ENCODE data around the gene SIPA1L3. TPM values are rescaled to one million over a fixed set of nuclear protein-coding genes. Genes with fewer than 3 reads are reported as not detected.

SIPA1L3 gene
- total RNA-seq, 1 donor, result 28.9 TPM

DNA sequence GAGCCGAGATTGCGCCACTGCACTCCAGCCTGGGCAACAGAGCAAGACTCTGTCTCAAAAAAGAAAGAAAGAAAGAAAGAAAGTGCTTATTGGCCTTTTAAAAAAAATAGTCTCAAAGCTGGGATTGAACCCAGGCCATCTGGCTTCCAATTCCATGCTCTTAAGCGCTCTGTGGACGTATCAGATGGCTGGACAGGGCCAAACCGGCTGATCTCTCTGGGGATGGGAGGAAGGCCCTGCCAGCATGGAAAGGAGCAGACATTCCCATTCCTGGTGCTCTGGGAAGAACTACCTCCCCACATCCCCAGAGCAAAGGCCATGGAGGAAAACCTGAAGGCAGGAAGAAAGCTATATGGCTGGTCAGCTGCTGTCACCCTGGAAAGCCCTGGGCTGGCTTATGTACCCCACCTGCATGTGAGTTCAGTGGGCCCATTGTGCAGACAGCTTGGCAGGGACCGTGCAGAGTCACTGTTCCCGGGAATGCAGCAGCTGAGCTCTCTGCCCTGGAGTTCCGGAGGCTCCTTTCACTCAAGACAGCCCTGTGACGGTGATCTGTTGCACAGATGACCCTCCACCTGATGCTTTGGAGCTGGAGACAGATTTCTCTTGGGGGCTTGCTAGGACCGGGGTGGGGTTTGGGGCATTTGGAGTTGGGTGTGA, 84.3 kb downstream of the SIPA1L3 start:
- DNase-seq (ENCODE audit: low read depth), result peak; percentile 71
- TF ChIP-seq, protein P1, sequence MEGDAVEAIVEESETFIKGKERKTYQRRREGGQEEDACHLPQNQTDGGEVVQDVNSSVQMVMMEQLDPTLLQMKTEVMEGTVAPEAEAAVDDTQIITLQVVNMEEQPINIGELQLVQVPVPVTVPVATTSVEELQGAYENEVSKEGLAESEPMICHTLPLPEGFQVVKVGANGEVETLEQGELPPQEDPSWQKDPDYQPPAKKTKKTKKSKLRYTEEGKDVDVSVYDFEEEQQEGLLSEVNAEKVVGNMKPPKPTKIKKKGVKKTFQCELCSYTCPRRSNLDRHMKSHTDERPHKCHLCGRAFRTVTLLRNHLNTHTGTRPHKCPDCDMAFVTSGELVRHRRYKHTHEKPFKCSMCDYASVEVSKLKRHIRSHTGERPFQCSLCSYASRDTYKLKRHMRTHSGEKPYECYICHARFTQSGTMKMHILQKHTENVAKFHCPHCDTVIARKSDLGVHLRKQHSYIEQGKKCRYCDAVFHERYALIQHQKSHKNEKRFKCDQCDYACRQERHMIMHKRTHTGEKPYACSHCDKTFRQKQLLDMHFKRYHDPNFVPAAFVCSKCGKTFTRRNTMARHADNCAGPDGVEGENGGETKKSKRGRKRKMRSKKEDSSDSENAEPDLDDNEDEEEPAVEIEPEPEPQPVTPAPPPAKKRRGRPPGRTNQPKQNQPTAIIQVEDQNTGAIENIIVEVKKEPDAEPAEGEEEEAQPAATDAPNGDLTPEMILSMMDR (IDR thresholded peaks at IDR 0.05; ENCODE audit: insufficient read depth, low read length), result no peak
- no peak overlapping the region for H3K4me3 ChIP-seq (ENCODE audit: low read depth, low read length)

- DNase-seq (ENCODE audit: low read depth), result no peak
- TF ChIP-seq, protein P1 (IDR thresholded peaks at IDR 0.05; ENCODE audit: insufficient read depth, low read length), result no peak
- H3K4me3 ChIP-seq (ENCODE audit: low read depth, low read length), result no peak overlapping the region
Observed at GRCh38 chr19:37991841-37992248, 84.8 kb downstream of the SIPA1L3 start.

DNA sequence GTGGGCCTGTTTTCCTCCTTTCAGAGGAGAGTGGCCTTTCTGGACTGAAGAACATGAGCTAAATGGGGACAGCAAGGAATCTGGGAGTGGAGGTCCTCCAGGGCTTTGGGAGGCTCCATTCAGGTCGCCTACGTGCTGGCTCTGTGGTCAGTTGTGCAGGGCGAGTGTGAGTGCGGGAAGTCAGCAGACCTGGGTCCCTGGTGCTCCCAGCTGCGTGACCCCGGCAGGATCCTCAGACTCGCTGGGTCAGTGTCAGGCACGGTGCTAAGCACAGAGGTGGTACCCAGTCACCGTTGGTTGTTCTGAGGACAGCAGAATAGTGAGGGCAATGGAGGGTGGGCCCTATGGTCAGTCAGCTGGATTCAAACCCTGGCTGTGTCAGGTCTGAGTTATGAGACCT, 85.8 kb downstream of the SIPA1L3 start:
- TF ChIP-seq, protein P1 (IDR thresholded peaks at IDR 0.05; ENCODE audit: insufficient read depth, low read length), result no peak
- H3K4me3 ChIP-seq (ENCODE audit: low read depth, low read length), result no peak overlapping the region
- no peak for DNase-seq (ENCODE audit: low read depth)

- no peak for DNase-seq (ENCODE audit: low read depth)
- no peak overlapping the region for H3K4me3 ChIP-seq (ENCODE audit: low read depth, low read length)
- TF ChIP-seq, protein P1 (IDR thresholded peaks at IDR 0.05; ENCODE audit: insufficient read depth, low read length), result no peak
Observed at GRCh38 chr19:37994823-37995130, 87.8 kb downstream of the SIPA1L3 start.

DNA sequence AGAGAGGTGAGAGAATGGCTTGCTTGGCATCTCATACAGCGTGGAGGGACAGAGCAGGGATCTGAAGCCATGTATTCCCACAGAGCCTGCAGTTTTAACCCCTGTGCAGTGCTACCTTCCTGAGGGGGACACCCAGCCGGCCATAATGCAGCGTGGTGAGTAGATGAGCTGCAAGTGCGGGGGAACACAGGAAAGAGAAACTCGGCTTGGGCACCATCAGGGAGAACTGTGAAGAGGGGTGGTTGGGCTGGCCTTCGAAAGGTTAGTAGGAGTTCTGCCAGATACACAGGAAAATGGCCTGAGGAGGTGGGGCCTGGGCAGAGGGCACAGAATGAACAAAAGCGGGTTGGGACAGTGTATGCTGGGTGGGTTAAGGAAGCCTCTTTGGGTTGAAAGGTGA, 88.3 kb downstream of the SIPA1L3 start:
- no peak overlapping the region for H3K4me3 ChIP-seq (ENCODE audit: low read depth, low read length)
- TF ChIP-seq, protein P1 (IDR thresholded peaks at IDR 0.05; ENCODE audit: insufficient read depth, low read length), result no peak
- DNase-seq (ENCODE audit: low read depth), result no peak

DNA sequence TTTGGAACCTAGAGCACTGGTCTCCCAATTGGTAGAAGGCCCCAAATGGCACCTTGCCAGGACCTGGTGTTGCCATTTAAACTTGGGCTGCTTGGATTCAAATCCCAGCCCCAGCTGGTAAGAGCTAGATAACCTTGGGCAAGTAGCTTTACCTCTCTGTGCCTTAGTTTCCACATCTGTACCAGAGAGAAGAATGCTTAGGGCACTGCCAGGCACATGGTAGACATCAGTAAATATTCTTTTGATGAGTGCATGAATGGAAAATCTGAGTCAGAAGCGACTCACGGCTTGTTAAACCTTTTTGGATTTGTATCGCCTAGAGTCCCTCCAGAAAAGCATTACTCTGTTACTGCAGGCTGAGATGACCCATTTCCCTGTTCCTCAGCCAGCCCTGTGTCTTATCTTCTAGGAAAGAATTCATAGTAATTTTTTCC, 90.9 kb downstream of the SIPA1L3 start:
- no peak overlapping the region for H3K4me3 ChIP-seq (ENCODE audit: low read depth, low read length)
- peak; percentile 98 for DNase-seq (ENCODE audit: low read depth)
- TF ChIP-seq, protein P1 (IDR thresholded peaks at IDR 0.05; ENCODE audit: insufficient read depth, low read length), result no peak

- TF ChIP-seq, protein P1 (IDR thresholded peaks at IDR 0.05; ENCODE audit: insufficient read depth, low read length), result no peak
- DNase-seq (ENCODE audit: low read depth), result no peak
- H3K4me3 ChIP-seq (ENCODE audit: low read depth, low read length), result no peak overlapping the region
Observed at GRCh38 chr19:37998801-37999308, 91.8 kb downstream of the SIPA1L3 start.

Data from fibroblast of the aortic adventitia (primary cell).